ENCODE results near the gene USP6NL. TPM values are rescaled to one million over a fixed set of nuclear protein-coding genes. Genes with fewer than 3 reads are reported as not detected.
A peak's percentile ranks its signal among the peaks of the same experiment; 100 is the strongest.

USP6NL gene
- total RNA-seq, 1 donor from 2014 or later: 10.3 TPM

- DNase-seq (ENCODE audit: low read depth in 2 of 2): no peak
Measured at GRCh38 chr10:11483201-11484148, 128.0 kb downstream of the USP6NL start.

GRCh38 chr10:11482306-11482705, 129.1 kb downstream of the USP6NL start:
- DNase-seq (ENCODE audit: low read depth in 2 of 2): no peak

GRCh38 chr10:11480687-11481086, 130.8 kb downstream of the USP6NL start:
- DNase-seq (ENCODE audit: low read depth in 2 of 2): no peak

GRCh38 chr10:11479300-11479699, 132.2 kb downstream of the USP6NL start:
- no peak for DNase-seq (ENCODE audit: low read depth in 2 of 2)

- no peak for DNase-seq (ENCODE audit: low read depth in 2 of 2)
Measured at GRCh38 chr10:11478807-11479206, 132.6 kb downstream of the USP6NL start.

GRCh38 chr10:11475831-11476434, 135.5 kb downstream of the USP6NL start:
- DNase-seq (ENCODE audit: low read depth in 2 of 2): no peak

GRCh38 chr10:11473128-11473760, 138.2 kb downstream of the USP6NL start:
- DNase-seq (ENCODE audit: low read depth in 2 of 2): no peak

GRCh38 chr10:11472158-11472753, 139.2 kb downstream of the USP6NL start:
- DNase-seq (ENCODE audit: low read depth in 2 of 2): peak; percentile 23 to 60

GRCh38 chr10:11469575-11470391, 141.7 kb downstream of the USP6NL start:
- no peak for DNase-seq (ENCODE audit: low read depth in 2 of 2)

GRCh38 chr10:11468126-11468742, 143.2 kb downstream of the USP6NL start:
- DNase-seq (ENCODE audit: low read depth in 2 of 2): peak in 1 of 2 donors; percentile 83

GRCh38 chr10:11465406-11465805, 146.0 kb downstream of the USP6NL start:
- DNase-seq (ENCODE audit: low read depth in 2 of 2): no peak

GRCh38 chr10:11463111-11463510, 148.3 kb downstream of the USP6NL start:
- no peak for DNase-seq (ENCODE audit: low read depth in 2 of 2)

GRCh38 chr10:11462071-11462470, 149.4 kb downstream of the USP6NL start:
- no peak for DNase-seq (ENCODE audit: low read depth in 2 of 2)

GRCh38 chr10:11457336-11457735, 154.1 kb downstream of the USP6NL start:
- no peak for DNase-seq (ENCODE audit: low read depth in 2 of 2)

- DNase-seq (ENCODE audit: low read depth in 2 of 2): no peak
Measured at GRCh38 chr10:11454958-11455566, 156.4 kb downstream of the USP6NL start.

GRCh38 chr10:11454160-11454559, 157.3 kb downstream of the USP6NL start:
- DNase-seq (ENCODE audit: low read depth in 2 of 2): no peak

GRCh38 chr10:11451640-11452260, 159.7 kb downstream of the USP6NL start:
- DNase-seq (ENCODE audit: low read depth in 2 of 2): no peak

GRCh38 chr10:11450427-11450826, 161.0 kb downstream of the USP6NL start:
- no peak for DNase-seq (ENCODE audit: low read depth in 2 of 2)

- DNase-seq (ENCODE audit: low read depth in 2 of 2): no peak
Measured at GRCh38 chr10:11449761-11450160, 161.7 kb downstream of the USP6NL start.

Data from dermis microvascular lymphatic vessel endothelial cell (primary cell).